Measurements from ENCODE around the gene SELPLG.
"Not testable (repeated sequence)": the region's sequence is repeated elsewhere in the genome, so short reads cannot be mapped to it uniquely, and the experiment has no call there.

The SELPLG gene

GRCh38 chr12:108655812-108656175 lies 22.1 kb upstream of the SELPLG start:
- DNase-seq: not testable (repeated sequence)

- not testable (repeated sequence) for DNase-seq
Measured at GRCh38 chr12:108654622-108655021, 20.9 kb upstream of the SELPLG start.

GRCh38 chr12:108653922-108654321 lies 20.2 kb upstream of the SELPLG start:
- DNase-seq: no peak

GRCh38 chr12:108653082-108653516 lies 19.4 kb upstream of the SELPLG start:
- no peak for DNase-seq

GRCh38 chr12:108650083-108650482 lies 16.4 kb upstream of the SELPLG start:
- DNase-seq: no peak

- DNase-seq: no peak
Measured at GRCh38 chr12:108649669-108650068, 16.0 kb upstream of the SELPLG start.

- DNase-seq: no peak
Measured at GRCh38 chr12:108649126-108649525, 15.4 kb upstream of the SELPLG start.

GRCh38 chr12:108648371-108648770 lies 14.7 kb upstream of the SELPLG start:
- no peak for DNase-seq

GRCh38 chr12:108647585-108648287 lies 14.0 kb upstream of the SELPLG start:
- DNase-seq: no peak

GRCh38 chr12:108646600-108647579 lies 13.2 kb upstream of the SELPLG start:
- no peak for DNase-seq

- no peak for DNase-seq
Measured at GRCh38 chr12:108645686-108646599, 12.2 kb upstream of the SELPLG start.

GRCh38 chr12:108644811-108645120 lies 11.1 kb upstream of the SELPLG start:
- DNase-seq: no peak

GRCh38 chr12:108643941-108644810 lies 10.5 kb upstream of the SELPLG start:
- DNase-seq: no peak

- DNase-seq: no peak
Measured at GRCh38 chr12:108642899-108643654, 9.4 kb upstream of the SELPLG start.

GRCh38 chr12:108642269-108642870 lies 8.7 kb upstream of the SELPLG start:
- DNase-seq: no peak

- no peak for DNase-seq
Measured at GRCh38 chr12:108641446-108642268, 8.0 kb upstream of the SELPLG start.

GRCh38 chr12:108640802-108641445 lies 7.2 kb upstream of the SELPLG start:
- no peak for DNase-seq

- no peak for DNase-seq
Measured at GRCh38 chr12:108638997-108639822, 5.5 kb upstream of the SELPLG start.

Measured in T-helper 9 cell (primary cell).